ENCODE results near the gene CEMIP.

- TF ChIP-seq, protein P1, sequence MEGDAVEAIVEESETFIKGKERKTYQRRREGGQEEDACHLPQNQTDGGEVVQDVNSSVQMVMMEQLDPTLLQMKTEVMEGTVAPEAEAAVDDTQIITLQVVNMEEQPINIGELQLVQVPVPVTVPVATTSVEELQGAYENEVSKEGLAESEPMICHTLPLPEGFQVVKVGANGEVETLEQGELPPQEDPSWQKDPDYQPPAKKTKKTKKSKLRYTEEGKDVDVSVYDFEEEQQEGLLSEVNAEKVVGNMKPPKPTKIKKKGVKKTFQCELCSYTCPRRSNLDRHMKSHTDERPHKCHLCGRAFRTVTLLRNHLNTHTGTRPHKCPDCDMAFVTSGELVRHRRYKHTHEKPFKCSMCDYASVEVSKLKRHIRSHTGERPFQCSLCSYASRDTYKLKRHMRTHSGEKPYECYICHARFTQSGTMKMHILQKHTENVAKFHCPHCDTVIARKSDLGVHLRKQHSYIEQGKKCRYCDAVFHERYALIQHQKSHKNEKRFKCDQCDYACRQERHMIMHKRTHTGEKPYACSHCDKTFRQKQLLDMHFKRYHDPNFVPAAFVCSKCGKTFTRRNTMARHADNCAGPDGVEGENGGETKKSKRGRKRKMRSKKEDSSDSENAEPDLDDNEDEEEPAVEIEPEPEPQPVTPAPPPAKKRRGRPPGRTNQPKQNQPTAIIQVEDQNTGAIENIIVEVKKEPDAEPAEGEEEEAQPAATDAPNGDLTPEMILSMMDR (optimal IDR thresholded peaks at IDR 0.05 in 1 of 3, IDR thresholded peaks at IDR 0.05 in 1 of 3, conservative IDR thresholded peaks at IDR 0.05 in 1 of 3; ENCODE audit: extremely low read depth in 1 of 3, insufficient read depth in 2 of 3, low read length in 3 of 3), result no peak
- no peak for TF ChIP-seq EZH2 (IDR thresholded peaks at IDR 0.05; ENCODE audit: low read length)
Observed at GRCh38 chr15:80744826-80745225, 34.3 kb upstream of the CEMIP start.

Data from keratinocyte (primary cell).